ENCODE data around the gene GAREM1. TPM values are rescaled to one million over a fixed set of nuclear protein-coding genes. Genes with fewer than 3 reads are reported as not detected.
"Not testable (repeated sequence)": the region's sequence is repeated elsewhere in the genome, so short reads cannot be mapped to it uniquely, and the experiment has no call there.

The GAREM1 gene
- total RNA-seq, result 0.86 and 0.97 TPM in 2 replicates

- peak within 1 kb of the TSS; percentile 57 for H3K4me3 ChIP-seq (ENCODE audit: low read depth, low read length)
- TF ChIP-seq CTCF (IDR thresholded peaks at IDR 0.05; ENCODE audit: insufficient read depth, low read depth, low read length), result peak; percentile 54
- peak; percentile 96 for DNase-seq (ENCODE audit: low read depth)
These were observed at the start of gene GAREM1 for GRCh38 chr18:32470714-32471633. GAREM1 (minus strand) TSS chr18:32470882; CDS start chr18:32470428, 454 bp downstream.

- no peak for DNase-seq (ENCODE audit: low read depth)
- TF ChIP-seq CTCF (IDR thresholded peaks at IDR 0.05; ENCODE audit: insufficient read depth, low read depth, low read length), result no peak
- no peak overlapping the region for H3K4me3 ChIP-seq (ENCODE audit: low read depth, low read length)
These were observed 40.5 kb upstream of the GAREM1 start for GRCh38 chr18:32511147-32511546.

- no peak for DNase-seq (ENCODE audit: low read depth)
- no peak overlapping the region for H3K4me3 ChIP-seq (ENCODE audit: low read depth, low read length)
- no peak for TF ChIP-seq CTCF (IDR thresholded peaks at IDR 0.05; ENCODE audit: insufficient read depth, low read depth, low read length)
These were observed 38.4 kb upstream of the GAREM1 start for GRCh38 chr18:32509111-32509510.

GRCh38 chr18:32507093-32507492 lies 36.4 kb upstream of the GAREM1 start:
- H3K4me3 ChIP-seq (ENCODE audit: low read depth, low read length), result no peak overlapping the region
- no peak for DNase-seq (ENCODE audit: low read depth)
- TF ChIP-seq CTCF (IDR thresholded peaks at IDR 0.05; ENCODE audit: insufficient read depth, low read depth, low read length), result no peak

- H3K4me3 ChIP-seq (ENCODE audit: low read depth, low read length), result no peak overlapping the region
- DNase-seq (ENCODE audit: low read depth), result no peak
- no peak for TF ChIP-seq CTCF (IDR thresholded peaks at IDR 0.05; ENCODE audit: insufficient read depth, low read depth, low read length)
These were observed 31.3 kb upstream of the GAREM1 start for GRCh38 chr18:32502014-32502413.

- DNase-seq (ENCODE audit: low read depth); H3K4me3 ChIP-seq (ENCODE audit: low read depth, low read length): not testable (repeated sequence)
These were observed 30.6 kb upstream of the GAREM1 start for GRCh38 chr18:32501242-32501641.

- no peak for DNase-seq (ENCODE audit: low read depth)
- TF ChIP-seq CTCF (IDR thresholded peaks at IDR 0.05; ENCODE audit: insufficient read depth, low read depth, low read length), result no peak
- no peak overlapping the region for H3K4me3 ChIP-seq (ENCODE audit: low read depth, low read length)
These were observed 12.3 kb upstream of the GAREM1 start for GRCh38 chr18:32483002-32483401.

Measured in fibroblast of villous mesenchyme (primary cell).